HG02798 (cell line): ENCODE data around the gene PEX12.
"Not testable (repeated sequence)": the region's sequence is repeated elsewhere in the genome, so short reads cannot be mapped to it uniquely, and the experiment has no call there.

Experiments
- ATAC-seq: cut with Tn5 transposase; IDR thresholded peaks from one replicate; pipeline ENCODE4 v1.9.1; 2021; ENCODE audit warnings: mild to moderate bottlenecking; ENCODE audit not compliant: unreplicated experiment, poor library complexity

PEX12 gene

GRCh38 chr17:35540589-35541404 is 37.6 kb downstream of the PEX12 start:
- no peak for ATAC-seq

GRCh38 chr17:35539659-35540026 is 38.7 kb downstream of the PEX12 start:
- ATAC-seq: no peak

- ATAC-seq: no peak
These were observed 40.7 kb downstream of the PEX12 start, which contains the start of gene SLFN12L for GRCh38 chr17:35537601-35538141. Gene SLFN12L, minus strand, starts transcription at chr17:35537678. Its CDS starts 15,314 bp downstream, at chr17:35522364.

- no peak for ATAC-seq
These were observed 41.7 kb downstream of the PEX12 start for GRCh38 chr17:35536664-35537171.

- ATAC-seq: not testable (repeated sequence)
These were observed 43.0 kb downstream of the PEX12 start for GRCh38 chr17:35535406-35535805.

GRCh38 chr17:35534576-35535093 is 43.7 kb downstream of the PEX12 start:
- no peak for ATAC-seq

- no peak for ATAC-seq
These were observed 47.2 kb downstream of the PEX12 start for GRCh38 chr17:35531160-35531559.

GRCh38 chr17:35529866-35530265 is 48.5 kb downstream of the PEX12 start:
- ATAC-seq: no peak

GRCh38 chr17:35529326-35529725 is 49.0 kb downstream of the PEX12 start:
- ATAC-seq: not testable (repeated sequence)
